HG02885 (cell line): ENCODE measurements around the gene GTF2E1.

Experiments
- ATAC-seq: cut with Tn5 transposase; IDR thresholded peaks from one replicate; pipeline ENCODE4 v1.9.1; 2021; ENCODE audit warnings: mild to moderate bottlenecking; ENCODE audit not compliant: unreplicated experiment, poor library complexity

GTF2E1 gene

DNA sequence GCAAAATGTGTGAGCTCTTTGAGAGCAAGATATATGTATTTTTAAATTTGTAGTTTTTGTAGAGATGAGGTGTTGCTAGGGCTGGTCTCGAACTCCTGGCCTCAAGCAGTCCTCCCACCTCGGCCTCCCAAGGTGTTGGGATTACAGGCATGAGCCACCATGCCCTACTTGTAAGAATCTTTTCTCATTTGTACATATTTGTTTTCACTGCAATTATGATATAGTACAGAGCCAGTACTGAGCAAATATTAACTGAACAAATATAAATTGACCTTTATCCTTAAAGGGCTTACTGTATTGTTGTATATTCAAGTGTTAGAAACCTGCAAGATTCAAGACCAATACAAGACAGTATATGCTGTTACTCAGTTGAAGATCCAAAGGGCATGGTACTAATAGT is 53.4 kb downstream of the GTF2E1 start:
- no peak for ATAC-seq

DNA sequence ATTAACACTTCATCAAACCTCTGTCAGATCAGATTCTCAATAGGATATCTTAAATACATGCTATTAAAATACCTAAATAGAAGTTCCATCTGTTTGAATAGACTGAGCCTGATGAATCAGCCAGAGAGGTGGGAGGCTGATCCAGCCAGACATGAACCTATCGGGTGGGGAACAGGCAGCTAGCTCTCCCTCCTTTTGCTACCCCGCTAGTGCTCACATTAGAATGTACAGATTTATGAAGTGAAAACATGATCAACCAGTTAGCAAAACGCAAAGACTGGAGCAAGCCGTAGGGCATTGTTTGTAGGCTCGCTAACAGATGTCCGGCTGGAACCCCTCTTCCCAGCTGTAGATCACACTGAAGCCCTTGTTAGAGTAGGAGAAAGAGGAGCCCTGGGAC is 54.4 kb downstream of the GTF2E1 start:
- ATAC-seq: no peak

DNA sequence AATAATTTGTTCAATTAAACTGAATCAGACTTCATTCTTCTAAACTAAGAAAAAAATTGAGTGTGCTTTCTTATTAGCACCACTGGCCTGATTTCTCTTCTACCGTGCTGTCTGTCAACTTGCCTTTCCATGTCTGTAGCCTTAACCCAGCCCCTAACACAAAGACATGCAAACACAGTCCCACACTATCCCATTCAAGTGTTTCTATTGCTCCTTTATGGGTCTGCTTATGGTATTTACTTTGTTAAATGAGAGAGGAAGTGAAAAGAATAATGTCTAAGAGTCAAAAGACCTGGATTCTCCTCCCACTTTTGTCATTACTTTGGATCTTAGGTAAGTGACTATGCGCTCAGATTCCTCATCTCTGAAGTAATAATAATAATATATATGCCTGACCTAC is 55.3 kb downstream of the GTF2E1 start:
- ATAC-seq: no peak

DNA sequence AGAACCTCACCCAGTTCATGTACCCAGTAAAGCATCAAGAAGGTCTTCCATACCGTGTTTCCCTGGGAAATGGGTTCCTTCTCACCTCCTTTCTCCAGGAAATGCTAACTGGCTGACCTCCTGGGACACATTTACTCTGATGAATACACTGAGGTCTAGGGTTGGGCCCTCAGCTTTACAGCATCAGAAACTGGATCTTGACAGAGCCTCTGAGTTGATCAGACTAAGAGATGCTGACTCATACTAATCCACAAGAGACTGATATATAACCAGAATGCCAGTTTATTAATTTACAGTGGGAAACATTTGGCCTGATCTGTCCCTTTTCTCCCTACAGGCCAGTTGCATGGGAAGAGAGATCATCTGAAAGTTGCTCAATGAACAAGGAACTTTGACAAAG is 55.8 kb downstream of the GTF2E1 start:
- ATAC-seq: no peak

DNA sequence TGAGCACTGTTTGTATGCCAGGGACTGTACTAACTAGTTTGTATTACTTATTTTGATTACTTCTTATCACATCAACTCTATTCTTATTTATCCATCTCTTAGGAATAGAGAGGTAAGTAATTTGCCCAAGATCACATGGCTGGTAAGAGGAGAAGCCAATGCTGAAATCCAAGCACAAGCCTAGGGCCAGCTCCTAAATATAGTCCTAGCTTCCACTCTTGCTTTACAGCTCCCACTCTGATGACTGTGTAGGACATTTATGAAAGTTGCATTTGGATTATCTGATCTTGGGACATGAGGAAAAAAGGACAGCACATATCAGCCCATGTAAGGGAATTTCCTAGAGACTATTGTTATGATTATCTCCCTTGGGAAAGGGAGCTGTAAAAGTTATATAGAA is 58.1 kb downstream of the GTF2E1 start:
- ATAC-seq: no peak

DNA sequence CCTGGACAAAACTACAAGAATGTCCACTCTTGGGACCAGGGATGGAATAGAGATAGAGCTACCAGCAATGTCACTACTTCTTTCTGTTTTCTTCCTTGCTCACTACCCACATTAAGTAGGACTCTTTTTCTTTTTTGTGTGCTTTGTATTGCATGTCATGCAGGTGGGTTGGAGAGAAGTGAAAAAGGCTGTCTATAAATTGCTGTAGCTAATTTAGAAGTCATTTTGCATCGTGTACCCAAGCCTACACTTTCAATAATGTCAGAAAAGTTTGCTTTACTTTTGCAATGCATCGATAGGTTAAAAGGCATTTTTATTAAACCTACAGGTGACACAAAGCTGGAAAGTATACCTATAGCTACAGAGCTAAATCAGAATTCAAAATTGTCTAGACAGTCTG is 58.9 kb downstream of the GTF2E1 start:
- peak; percentile 81 for ATAC-seq

DNA sequence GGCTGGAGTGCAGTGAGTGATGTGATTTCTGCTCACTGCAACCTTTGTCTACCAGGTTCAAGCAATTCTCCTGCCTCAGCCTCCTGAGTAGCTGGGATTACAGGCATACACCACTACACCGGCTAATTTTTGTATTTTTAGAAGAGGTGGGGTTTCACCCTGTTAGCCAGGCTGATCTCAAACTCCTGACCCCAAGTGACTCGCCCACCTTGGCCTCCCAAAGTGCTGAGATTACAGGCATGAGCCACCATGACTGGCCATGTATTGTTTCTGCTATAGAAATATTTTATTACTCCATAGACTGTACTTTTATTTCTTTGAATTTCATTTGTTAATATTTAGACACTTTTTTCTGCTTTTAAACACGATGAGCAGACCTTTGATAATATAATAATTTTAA is 60.4 kb downstream of the GTF2E1 start:
- no peak for ATAC-seq

DNA sequence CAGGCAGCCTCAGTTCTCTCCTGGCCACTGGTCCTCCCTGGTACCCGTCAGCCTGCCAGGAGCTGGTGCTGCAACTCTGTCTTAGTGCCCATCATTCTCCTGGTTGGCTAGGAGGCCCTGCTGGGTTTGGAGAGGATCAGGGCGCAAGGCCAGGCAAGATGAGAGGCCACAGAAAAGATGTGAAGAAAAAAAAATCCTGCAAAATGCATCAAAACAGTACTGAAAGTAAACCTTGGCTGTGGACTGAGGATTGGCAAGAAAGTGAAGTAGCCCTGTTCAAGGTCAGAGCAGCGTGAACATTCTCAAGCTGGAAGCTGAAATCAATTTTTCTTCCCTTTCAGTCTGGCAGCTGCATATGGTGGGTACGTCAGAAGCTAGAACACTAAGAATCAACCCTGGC is 74.2 kb downstream of the GTF2E1 start:
- peak; percentile 73 for ATAC-seq

DNA sequence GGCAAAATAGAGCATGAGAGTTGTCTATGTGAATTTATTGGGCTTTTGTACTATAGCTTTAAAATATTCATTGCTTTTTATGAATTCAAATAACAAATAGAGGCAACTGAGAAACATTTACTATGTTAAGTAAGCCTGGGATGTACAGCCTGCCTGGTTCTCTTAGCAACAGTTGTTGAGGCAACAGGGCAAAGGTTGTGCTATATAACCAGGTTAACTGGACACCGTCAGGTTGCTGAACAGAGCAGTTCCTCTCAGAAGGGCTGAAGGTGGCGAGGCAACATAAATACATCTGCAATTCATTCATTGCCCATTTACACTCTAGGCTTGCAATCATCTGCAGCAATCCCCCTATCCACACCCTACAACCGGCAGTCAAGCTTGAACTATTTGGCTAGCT is 78.2 kb downstream of the GTF2E1 start:
- no peak for ATAC-seq

DNA sequence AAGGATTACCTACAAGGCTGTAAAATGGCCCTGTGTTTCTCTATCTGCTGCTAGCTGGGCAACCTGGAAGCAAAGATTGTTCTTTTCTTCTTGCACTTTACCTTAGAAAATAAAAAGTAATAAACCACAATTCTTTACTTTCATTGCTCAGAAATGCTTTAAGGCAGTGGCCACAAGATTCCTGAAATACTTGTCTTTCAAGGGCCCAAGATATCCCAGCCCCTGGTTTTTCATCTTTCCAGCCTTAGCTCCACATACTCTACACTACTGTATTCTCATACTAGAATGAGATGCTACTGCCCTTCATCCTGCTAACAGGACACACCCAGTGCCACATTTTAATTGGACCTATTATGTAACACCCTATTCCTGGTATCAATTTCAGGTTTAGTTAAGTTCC is 78.9 kb downstream of the GTF2E1 start:
- ATAC-seq: no peak

DNA sequence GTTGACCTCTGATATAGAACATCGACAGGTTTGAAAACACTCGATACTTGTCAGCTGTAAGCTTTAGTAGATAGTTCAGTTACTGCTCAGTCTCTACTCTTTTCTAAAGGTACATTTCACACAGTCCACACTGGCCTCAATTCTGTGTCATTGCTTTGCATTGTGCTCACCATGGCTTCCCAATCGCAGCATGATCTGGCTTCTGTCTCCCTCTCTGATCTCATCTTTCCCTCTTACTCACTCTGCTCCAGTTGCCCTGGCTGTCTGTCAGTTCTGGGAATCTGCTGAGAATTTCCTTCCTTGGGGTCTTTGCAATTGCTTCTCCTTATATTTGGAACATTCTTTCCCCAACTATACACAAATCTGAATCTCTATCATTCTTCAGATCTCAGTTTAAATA is 80.6 kb downstream of the GTF2E1 start:
- no peak for ATAC-seq

DNA sequence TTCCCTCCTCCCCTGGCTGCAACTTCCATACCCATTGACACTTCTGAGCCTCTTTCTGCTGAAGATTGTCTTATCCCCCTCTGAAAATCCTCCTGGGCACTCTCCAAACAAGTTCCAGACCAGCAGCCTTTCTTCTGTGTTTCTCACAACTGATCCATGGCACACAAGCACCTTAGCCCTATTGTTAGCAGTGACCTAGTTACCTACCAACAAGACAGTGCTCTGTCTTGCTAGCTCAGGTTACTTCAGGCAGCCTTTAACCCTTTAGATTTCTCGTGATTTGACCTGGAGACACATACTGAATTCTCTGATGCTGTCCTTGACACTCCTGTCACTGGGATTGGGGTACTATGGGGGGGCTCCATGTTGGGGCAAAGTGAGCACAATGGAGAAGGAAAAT is 82.1 kb downstream of the GTF2E1 start:
- ATAC-seq: no peak

DNA sequence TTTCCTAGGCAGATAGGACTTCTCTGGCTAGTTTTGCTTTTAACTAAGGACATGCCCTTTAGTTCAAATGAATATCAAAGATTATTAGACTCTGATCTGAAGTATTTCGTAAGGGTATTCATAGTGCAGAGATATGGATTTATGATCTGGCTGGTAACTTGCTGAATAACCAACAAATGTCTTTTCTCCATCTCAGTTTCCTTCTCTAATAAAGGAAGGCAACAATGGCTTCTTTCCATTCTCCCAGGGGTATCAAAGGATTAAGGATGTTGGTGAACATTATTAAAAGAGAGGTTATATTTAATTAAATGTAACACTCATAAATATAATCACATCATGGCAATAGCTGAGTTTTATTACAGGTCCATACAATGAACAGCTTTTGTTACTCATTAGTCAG is 86.3 kb downstream of the GTF2E1 start:
- ATAC-seq: no peak

DNA sequence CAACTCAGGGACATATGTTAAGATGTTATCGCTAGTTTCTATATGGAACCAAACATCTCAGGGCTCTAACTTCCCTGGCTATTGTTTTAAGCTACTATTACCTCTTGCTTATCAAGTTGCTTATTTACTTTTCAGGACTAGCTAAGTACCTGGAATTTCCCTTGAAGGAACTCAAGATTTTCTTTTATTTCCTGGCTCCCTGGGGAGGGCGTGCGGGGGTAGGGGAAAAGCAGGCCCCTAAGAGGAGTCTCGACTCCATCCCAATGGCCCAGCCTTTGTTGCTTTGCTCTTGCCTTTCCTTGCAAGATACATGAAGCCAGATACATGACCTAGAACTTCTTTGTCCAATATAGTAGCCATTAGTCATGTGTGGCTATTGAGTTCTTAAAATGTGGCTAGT is 88.5 kb downstream of the GTF2E1 start:
- no peak for ATAC-seq
